ENCODE results near the gene ADGRV1.

The ADGRV1 gene

DNA sequence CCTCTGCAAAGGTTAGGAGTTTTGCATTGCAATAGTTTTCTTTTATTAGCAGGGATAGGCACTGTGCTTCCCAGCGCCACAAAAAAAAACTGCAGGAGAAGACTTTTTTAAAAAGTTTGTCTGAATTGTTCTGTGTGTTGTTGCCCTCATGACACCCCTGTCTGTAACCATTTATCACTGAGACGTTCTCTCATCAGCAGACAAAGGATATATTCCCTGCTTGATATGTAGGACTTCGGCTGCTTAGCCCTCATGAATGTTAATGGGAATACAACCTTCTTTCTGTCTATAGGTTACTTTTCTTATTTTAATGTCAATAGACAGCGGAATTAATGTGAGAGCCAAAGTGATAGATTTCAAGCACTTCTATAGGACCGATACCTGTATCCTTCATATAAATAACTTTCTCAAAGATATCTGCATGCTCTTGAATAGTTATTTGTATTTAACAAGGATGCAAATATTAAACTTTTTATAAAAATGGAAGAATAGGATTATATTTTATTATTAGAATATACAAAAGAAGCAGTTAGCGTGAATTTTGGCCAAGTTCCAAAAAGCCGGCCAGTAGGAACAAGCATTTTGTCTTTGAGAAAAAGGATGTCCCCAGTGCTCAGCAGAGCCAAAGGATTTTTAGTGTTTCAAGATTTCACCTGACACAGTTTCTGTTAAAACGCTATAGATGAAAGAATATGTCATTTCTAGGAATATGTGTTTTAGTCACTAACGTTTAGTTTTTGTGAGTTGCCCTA lies 27.7 kb upstream of the ADGRV1 start:
- H3K9me3 ChIP-seq (ENCODE audit: control insufficient read depth in 5 of 5, low read length in 5 of 5): no peaks in the 10 kb centered on the region
- no peaks in the 10 kb centered on the region for H3K36me3 ChIP-seq (ENCODE audit: control insufficient read depth in 5 of 5, insufficient read depth in 5 of 5, low read length in 5 of 5)
- peaks cover 2 to 35% (median 31%) of the 10 kb centered on the region in 5 donors for H3K4me1 ChIP-seq (ENCODE audit: control insufficient read depth in 5 of 5, insufficient read depth in 5 of 5, low read length in 5 of 5)
- H3K9ac ChIP-seq (ENCODE audit: low read length in 5 of 5): peak overlapping the region in 1 of 5 donors; percentile 92
- H3K27me3 ChIP-seq (ENCODE audit: control insufficient read depth in 5 of 5, insufficient read depth in 4 of 5, low read length in 5 of 5): peaks cover 0 to 6% (median 0%) of the 10 kb centered on the region in 5 donors
- H3K4me3 ChIP-seq (ENCODE audit: low read depth in 1 of 5, low read length in 5 of 5): peak overlapping the region in 2 of 5 donors; percentile 92 to 93
- H3K27ac ChIP-seq (ENCODE audit: low read depth, low read length): peak overlapping the region; percentile 80

DNA sequence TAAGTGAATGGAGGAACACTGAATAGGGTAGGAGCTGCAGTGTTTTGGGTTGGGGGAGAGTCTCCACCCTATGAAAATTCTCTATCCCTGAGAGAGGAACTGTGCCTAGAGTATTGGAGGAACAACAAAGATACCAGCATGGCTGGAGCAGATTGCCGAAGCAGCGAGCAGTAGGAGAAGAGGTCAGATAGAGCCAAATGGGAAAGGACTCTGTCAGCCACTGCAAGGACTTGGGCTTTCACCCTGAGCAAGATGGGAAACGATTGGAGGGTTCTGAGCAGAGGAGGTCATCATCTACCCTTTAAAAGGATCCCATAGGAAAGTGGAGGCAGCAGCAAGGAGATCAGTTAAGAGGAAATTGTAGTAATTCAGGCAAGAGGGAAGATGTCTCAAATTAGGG lies 24.8 kb upstream of the ADGRV1 start:
- no peak overlapping the region for H3K4me3 ChIP-seq (ENCODE audit: low read depth in 1 of 5, low read length in 5 of 5)
- H3K27ac ChIP-seq (ENCODE audit: low read depth, low read length): no peak overlapping the region
- H3K4me1 ChIP-seq (ENCODE audit: control insufficient read depth in 5 of 5, insufficient read depth in 5 of 5, low read length in 5 of 5): peaks cover 2 to 19% (median 14%) of the 10 kb centered on the region in 5 donors
- H3K9ac ChIP-seq (ENCODE audit: low read length in 5 of 5): no peak overlapping the region
- H3K36me3 ChIP-seq (ENCODE audit: control insufficient read depth in 5 of 5, insufficient read depth in 5 of 5, low read length in 5 of 5): no peaks in the 10 kb centered on the region
- no peaks in the 10 kb centered on the region for H3K9me3 ChIP-seq (ENCODE audit: control insufficient read depth in 5 of 5, low read length in 5 of 5)
- H3K27me3 ChIP-seq (ENCODE audit: control insufficient read depth in 5 of 5, insufficient read depth in 4 of 5, low read length in 5 of 5): peaks cover 0 to 6% (median 0%) of the 10 kb centered on the region in 5 donors

GRCh38 chr5:90534922-90535321 lies 23.7 kb upstream of the ADGRV1 start:
- H3K9ac ChIP-seq (ENCODE audit: low read length in 5 of 5): no peak overlapping the region
- peaks cover 2 to 14% (median 11%) of the 10 kb centered on the region in 5 donors for H3K4me1 ChIP-seq (ENCODE audit: control insufficient read depth in 5 of 5, insufficient read depth in 5 of 5, low read length in 5 of 5)
- no peak overlapping the region for H3K4me3 ChIP-seq (ENCODE audit: low read depth in 1 of 5, low read length in 5 of 5)
- no peak overlapping the region for H3K27ac ChIP-seq (ENCODE audit: low read depth, low read length)
- H3K9me3 ChIP-seq (ENCODE audit: control insufficient read depth in 5 of 5, low read length in 5 of 5): no peaks in the 10 kb centered on the region
- no peaks in the 10 kb centered on the region for H3K36me3 ChIP-seq (ENCODE audit: control insufficient read depth in 5 of 5, insufficient read depth in 5 of 5, low read length in 5 of 5)
- peaks cover 0 to 6% (median 0%) of the 10 kb centered on the region in 5 donors for H3K27me3 ChIP-seq (ENCODE audit: control insufficient read depth in 5 of 5, insufficient read depth in 4 of 5, low read length in 5 of 5)

GRCh38 chr5:90542827-90543519 lies 15.6 kb upstream of the ADGRV1 start:
- H3K4me1 ChIP-seq (ENCODE audit: control insufficient read depth in 5 of 5, insufficient read depth in 5 of 5, low read length in 5 of 5): peaks cover 0 to 6% (median 0%) of the 10 kb centered on the region in 5 donors
- no peaks in the 10 kb centered on the region for H3K36me3 ChIP-seq (ENCODE audit: control insufficient read depth in 5 of 5, insufficient read depth in 5 of 5, low read length in 5 of 5)
- no peaks in the 10 kb centered on the region for H3K9me3 ChIP-seq (ENCODE audit: control insufficient read depth in 5 of 5, low read length in 5 of 5)
- H3K27ac ChIP-seq (ENCODE audit: low read depth, low read length): no peak overlapping the region
- H3K27me3 ChIP-seq (ENCODE audit: control insufficient read depth in 5 of 5, insufficient read depth in 4 of 5, low read length in 5 of 5): no peaks in the 10 kb centered on the region
- no peak overlapping the region for H3K4me3 ChIP-seq (ENCODE audit: low read depth in 1 of 5, low read length in 5 of 5)
- no peak overlapping the region for H3K9ac ChIP-seq (ENCODE audit: low read length in 5 of 5)

GRCh38 chr5:90545511-90545910 lies 13.1 kb upstream of the ADGRV1 start:
- Histone ChIP-seq H3K4me3 (ENCODE audit: low read depth in 1 of 5, low read length in 5 of 5) (no peak overlapping the region), H3K4me1 (ENCODE audit: control insufficient read depth in 5 of 5, insufficient read depth in 5 of 5, low read length in 5 of 5) (peaks cover 0 to 6% (median 0%) of the 10 kb centered on the region in 5 donors), H3K27ac (ENCODE audit: low read depth, low read length) (no peak overlapping the region), H3K36me3 (ENCODE audit: control insufficient read depth in 5 of 5, insufficient read depth in 5 of 5, low read length in 5 of 5) (no peaks in the 10 kb centered on the region), H3K27me3 (ENCODE audit: control insufficient read depth in 5 of 5, insufficient read depth in 4 of 5, low read length in 5 of 5) (no peaks in the 10 kb centered on the region), H3K9me3 (ENCODE audit: control insufficient read depth in 5 of 5, low read length in 5 of 5) (no peaks in the 10 kb centered on the region), H3K9ac (ENCODE audit: low read length in 5 of 5) (no peak overlapping the region)

DNA sequence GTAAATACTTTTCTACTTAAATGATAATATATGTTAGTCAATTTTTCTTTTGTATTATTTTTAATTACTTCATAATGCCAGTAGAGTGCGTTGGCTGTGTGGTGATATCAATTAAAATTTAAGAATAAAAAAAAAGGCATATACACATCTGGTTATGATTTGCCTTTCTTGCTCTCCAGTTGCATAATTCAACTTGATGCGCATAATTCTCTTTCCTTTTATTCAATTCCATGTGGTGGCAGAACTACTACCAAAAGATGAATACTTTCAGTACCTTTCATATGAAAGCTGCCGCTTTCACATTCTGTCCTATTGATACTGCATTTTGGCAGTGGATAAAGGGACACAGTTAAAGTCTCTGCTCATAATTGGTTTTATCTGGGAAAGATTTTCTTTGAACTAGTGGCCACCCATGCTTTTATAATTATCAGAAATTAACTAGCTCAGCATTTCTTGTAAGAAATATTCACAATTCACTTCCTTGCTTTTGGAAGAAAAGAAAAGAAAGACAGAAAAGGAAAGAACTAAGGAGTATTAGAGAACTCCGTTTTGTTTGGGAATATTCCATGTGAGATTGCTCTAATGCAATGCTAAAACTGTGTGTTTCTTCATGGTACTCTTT lies 12.3 kb upstream of the ADGRV1 start:
- Histone ChIP-seq H3K4me3 (ENCODE audit: low read depth in 1 of 5, low read length in 5 of 5) (no peak overlapping the region), H3K27me3 (ENCODE audit: control insufficient read depth in 5 of 5, insufficient read depth in 4 of 5, low read length in 5 of 5) (no peaks in the 10 kb centered on the region), H3K4me1 (ENCODE audit: control insufficient read depth in 5 of 5, insufficient read depth in 5 of 5, low read length in 5 of 5) (peaks cover 0 to 6% (median 0%) of the 10 kb centered on the region in 5 donors), H3K9me3 (ENCODE audit: control insufficient read depth in 5 of 5, low read length in 5 of 5) (no peaks in the 10 kb centered on the region), H3K9ac (ENCODE audit: low read length in 5 of 5) (no peak overlapping the region), H3K36me3 (ENCODE audit: control insufficient read depth in 5 of 5, insufficient read depth in 5 of 5, low read length in 5 of 5) (no peaks in the 10 kb centered on the region), H3K27ac (ENCODE audit: low read depth, low read length) (no peak overlapping the region)

GRCh38 chr5:90547072-90547536 lies 11.5 kb upstream of the ADGRV1 start:
- Histone ChIP-seq H3K36me3 (ENCODE audit: control insufficient read depth in 5 of 5, insufficient read depth in 5 of 5, low read length in 5 of 5) (no peaks in the 10 kb centered on the region), H3K9ac (ENCODE audit: low read length in 5 of 5) (no peak overlapping the region), H3K9me3 (ENCODE audit: control insufficient read depth in 5 of 5, low read length in 5 of 5) (no peaks in the 10 kb centered on the region), H3K27me3 (ENCODE audit: control insufficient read depth in 5 of 5, insufficient read depth in 4 of 5, low read length in 5 of 5) (no peaks in the 10 kb centered on the region), H3K4me1 (ENCODE audit: control insufficient read depth in 5 of 5, insufficient read depth in 5 of 5, low read length in 5 of 5) (peaks cover 0 to 6% (median 0%) of the 10 kb centered on the region in 5 donors), H3K4me3 (ENCODE audit: low read depth in 1 of 5, low read length in 5 of 5) (no peak overlapping the region), H3K27ac (ENCODE audit: low read depth, low read length) (no peak overlapping the region)

DNA sequence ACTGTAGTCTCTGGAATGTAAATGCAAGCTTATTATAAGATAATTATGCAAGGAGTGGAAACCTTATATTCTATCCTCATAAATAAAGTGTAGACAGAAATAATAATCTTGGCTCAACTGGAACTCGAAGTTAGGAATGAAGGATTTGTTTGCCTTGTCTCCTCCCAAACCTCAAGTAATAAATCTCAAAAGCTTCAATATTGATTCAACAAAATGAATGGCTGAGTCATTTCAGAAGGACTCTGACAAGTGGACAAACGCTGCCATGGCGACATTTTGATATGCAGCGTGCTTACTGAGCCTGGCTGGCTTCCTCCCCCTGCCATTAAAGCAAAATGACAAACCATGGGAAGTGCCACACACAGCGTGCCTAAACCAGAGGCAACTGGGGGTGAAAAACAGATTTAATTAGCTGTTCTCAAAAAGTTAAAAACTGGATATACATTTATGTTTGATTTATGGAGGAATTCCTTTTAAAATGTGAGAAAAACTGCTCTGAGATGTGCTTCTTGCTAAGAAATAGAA lies 10.5 kb upstream of the ADGRV1 start:
- H3K9me3 ChIP-seq (ENCODE audit: control insufficient read depth in 5 of 5, low read length in 5 of 5): no peaks in the 10 kb centered on the region
- no peak overlapping the region for H3K9ac ChIP-seq (ENCODE audit: low read length in 5 of 5)
- H3K36me3 ChIP-seq (ENCODE audit: control insufficient read depth in 5 of 5, insufficient read depth in 5 of 5, low read length in 5 of 5): no peaks in the 10 kb centered on the region
- peaks cover 0 to 6% (median 0%) of the 10 kb centered on the region in 5 donors for H3K4me1 ChIP-seq (ENCODE audit: control insufficient read depth in 5 of 5, insufficient read depth in 5 of 5, low read length in 5 of 5)
- H3K27ac ChIP-seq (ENCODE audit: low read depth, low read length): no peak overlapping the region
- no peak overlapping the region for H3K4me3 ChIP-seq (ENCODE audit: low read depth in 1 of 5, low read length in 5 of 5)
- no peaks in the 10 kb centered on the region for H3K27me3 ChIP-seq (ENCODE audit: control insufficient read depth in 5 of 5, insufficient read depth in 4 of 5, low read length in 5 of 5)

GRCh38 chr5:90549223-90549622 lies 9.4 kb upstream of the ADGRV1 start:
- H3K9me3 ChIP-seq (ENCODE audit: control insufficient read depth in 5 of 5, low read length in 5 of 5): no peaks in the 10 kb centered on the region
- peaks cover 0 to 6% (median 0%) of the 10 kb centered on the region in 5 donors for H3K4me1 ChIP-seq (ENCODE audit: control insufficient read depth in 5 of 5, insufficient read depth in 5 of 5, low read length in 5 of 5)
- no peak overlapping the region for H3K4me3 ChIP-seq (ENCODE audit: low read depth in 1 of 5, low read length in 5 of 5)
- H3K27me3 ChIP-seq (ENCODE audit: control insufficient read depth in 5 of 5, insufficient read depth in 4 of 5, low read length in 5 of 5): no peaks in the 10 kb centered on the region
- no peak overlapping the region for H3K9ac ChIP-seq (ENCODE audit: low read length in 5 of 5)
- no peak overlapping the region for H3K27ac ChIP-seq (ENCODE audit: low read depth, low read length)
- H3K36me3 ChIP-seq (ENCODE audit: control insufficient read depth in 5 of 5, insufficient read depth in 5 of 5, low read length in 5 of 5): no peaks in the 10 kb centered on the region
